ENCODE data around the gene BCAS1.

DNA sequence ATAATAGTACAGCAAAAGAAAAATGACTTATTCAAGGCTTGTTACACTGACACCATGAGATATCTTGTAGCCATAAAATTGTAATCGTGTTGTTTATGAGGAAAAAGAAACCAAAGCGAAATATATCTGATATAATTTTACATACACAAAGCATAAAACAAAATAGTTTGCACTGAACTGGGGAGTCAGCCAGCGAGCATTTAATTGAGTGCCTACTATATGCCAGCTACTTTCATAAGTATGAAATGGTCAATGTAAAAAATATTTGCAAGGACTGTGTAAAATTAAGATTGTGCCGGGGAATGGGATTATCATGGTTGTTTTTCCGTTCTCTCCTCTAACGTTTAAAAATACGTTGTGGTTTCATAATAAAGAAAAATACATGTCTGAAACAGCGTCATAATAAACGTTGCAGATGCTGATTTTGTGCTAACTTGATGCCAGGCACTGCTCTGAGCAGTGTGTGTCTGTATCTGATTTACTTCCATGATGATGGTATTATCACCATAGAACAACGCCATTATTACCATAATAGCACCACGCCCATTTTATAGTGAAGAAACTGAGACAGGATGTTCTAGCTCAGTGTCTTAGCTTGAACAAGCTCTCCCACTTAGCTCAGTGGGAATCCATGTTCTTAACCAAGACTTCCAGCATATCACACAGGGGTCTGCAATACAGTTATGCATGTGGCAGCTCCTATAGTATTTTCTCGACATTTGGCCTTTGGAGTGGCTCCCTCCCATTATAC is 144.6 kb downstream of the BCAS1 start:
- TF ChIP-seq, protein P1, sequence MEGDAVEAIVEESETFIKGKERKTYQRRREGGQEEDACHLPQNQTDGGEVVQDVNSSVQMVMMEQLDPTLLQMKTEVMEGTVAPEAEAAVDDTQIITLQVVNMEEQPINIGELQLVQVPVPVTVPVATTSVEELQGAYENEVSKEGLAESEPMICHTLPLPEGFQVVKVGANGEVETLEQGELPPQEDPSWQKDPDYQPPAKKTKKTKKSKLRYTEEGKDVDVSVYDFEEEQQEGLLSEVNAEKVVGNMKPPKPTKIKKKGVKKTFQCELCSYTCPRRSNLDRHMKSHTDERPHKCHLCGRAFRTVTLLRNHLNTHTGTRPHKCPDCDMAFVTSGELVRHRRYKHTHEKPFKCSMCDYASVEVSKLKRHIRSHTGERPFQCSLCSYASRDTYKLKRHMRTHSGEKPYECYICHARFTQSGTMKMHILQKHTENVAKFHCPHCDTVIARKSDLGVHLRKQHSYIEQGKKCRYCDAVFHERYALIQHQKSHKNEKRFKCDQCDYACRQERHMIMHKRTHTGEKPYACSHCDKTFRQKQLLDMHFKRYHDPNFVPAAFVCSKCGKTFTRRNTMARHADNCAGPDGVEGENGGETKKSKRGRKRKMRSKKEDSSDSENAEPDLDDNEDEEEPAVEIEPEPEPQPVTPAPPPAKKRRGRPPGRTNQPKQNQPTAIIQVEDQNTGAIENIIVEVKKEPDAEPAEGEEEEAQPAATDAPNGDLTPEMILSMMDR (IDR thresholded peaks at IDR 0.05 in 4 of 5, conservative IDR thresholded peaks at IDR 0.05 in 1 of 5), result no peak
- TF ChIP-seq POLR2A (IDR thresholded peaks at IDR 0.05), result no peak
